ENCODE measurements around the gene SLC22A17.
"Not testable (repeated sequence)": the region's sequence is repeated elsewhere in the genome, so short reads cannot be mapped to it uniquely, and the experiment has no call there.

SLC22A17 gene

DNA sequence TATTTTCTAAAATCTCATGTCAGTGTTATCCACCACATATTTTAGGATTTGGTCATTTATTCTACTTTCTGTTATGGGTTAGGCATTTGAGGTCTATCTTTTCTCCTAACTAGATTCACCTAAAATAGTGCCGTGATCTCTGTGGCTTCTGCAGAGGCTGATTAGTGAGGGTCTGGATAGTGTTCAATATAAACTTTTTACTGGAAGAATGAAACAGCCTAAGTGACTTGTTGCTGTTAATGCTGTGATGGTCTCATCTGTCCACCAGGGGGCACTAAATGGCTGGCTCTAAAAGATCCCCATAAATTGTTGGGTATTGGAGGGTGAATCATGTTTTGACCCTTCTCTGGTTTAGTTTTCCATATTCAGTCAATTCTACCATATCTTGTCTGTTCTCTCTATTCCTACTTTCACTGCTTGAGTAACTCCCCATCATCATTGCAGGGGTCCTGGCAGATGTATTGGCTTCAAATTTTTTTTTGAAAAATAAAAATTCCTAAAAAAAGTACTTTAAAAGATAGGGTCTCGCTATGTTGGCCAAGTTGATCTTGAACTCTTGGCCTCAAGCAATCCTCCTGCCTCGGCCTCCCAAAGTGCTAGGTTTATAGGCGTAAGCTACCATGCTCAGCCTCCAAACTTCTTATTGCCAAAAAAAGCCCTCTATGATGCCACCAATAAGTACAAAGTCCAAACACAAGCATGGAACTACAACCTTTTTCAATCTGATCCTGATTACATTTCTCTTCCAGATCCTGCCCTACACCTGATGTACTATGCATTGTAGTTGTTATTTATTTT, 24.5 kb downstream of the SLC22A17 start:
- peak; percentile 76 for DNase-seq

DNA sequence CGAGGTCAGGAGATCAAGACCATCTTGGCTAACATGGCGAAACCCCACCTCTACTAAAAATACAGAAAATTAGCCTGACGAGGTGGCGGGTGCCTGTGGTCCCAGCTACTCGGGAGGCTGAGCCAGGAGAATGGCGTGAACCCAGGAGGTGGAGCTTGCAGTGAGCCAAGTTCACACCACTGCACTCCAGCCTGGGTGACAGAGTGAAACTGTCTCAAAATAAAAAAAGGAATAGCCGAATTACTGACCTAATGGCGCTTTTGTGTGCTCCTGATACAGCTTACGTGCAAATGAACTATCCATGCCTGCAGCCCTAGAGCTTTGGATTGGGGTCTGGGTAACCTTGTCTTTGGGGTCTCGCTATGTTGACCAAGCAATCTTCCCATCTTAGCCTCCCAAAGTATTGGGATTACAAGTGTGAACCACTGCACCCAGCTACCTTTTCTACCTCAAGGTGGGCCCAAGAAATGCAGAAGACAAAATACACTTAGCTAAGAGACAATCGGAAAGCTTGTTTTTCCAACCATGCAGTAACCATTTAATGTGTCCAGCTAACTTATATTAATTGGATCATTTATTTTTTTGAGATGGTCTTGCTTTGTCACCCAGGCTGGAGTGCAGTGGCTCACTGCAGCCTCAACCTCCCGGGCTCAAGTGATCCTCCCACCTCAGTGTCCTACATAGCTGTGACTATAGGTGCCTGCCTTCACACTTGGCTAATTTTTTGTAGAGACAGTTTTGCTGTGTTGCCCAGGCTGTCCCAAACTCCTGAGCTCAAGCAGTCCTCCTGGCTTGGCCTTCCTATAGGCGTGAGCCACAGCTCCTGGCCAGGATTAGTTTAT, 26.0 kb downstream of the SLC22A17 start:
- DNase-seq = no peak

GRCh38 chr14:23325746-23326145, 26.9 kb downstream of the SLC22A17 start:
- not testable (repeated sequence) for DNase-seq

DNA sequence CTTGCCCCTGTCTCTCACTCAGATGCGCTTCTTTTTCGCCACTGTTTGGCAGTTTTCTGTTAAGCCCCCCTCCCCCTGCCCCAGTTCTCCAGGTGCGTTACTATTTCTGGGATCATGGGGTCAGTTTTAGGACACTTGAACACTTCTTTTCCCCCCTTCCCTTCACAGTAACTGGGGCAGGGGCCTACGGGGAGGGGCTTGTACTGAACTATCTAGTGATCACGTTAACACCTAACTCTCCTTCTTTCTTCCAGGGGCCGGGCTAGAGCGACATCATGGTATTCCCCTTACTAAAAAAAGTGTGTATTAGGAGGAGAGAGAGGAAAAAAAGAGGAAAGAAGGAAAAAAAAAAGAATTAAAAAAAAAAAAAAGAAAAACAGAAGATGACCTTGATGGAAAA, 27.7 kb downstream of the SLC22A17 start:
- DNase-seq = no peak

- DNase-seq = no peak
These were observed 28.2 kb downstream of the SLC22A17 start for GRCh38 chr14:23324455-23324846.

- no peak for DNase-seq
These were observed 28.7 kb downstream of the SLC22A17 start for GRCh38 chr14:23323838-23324454.

DNA sequence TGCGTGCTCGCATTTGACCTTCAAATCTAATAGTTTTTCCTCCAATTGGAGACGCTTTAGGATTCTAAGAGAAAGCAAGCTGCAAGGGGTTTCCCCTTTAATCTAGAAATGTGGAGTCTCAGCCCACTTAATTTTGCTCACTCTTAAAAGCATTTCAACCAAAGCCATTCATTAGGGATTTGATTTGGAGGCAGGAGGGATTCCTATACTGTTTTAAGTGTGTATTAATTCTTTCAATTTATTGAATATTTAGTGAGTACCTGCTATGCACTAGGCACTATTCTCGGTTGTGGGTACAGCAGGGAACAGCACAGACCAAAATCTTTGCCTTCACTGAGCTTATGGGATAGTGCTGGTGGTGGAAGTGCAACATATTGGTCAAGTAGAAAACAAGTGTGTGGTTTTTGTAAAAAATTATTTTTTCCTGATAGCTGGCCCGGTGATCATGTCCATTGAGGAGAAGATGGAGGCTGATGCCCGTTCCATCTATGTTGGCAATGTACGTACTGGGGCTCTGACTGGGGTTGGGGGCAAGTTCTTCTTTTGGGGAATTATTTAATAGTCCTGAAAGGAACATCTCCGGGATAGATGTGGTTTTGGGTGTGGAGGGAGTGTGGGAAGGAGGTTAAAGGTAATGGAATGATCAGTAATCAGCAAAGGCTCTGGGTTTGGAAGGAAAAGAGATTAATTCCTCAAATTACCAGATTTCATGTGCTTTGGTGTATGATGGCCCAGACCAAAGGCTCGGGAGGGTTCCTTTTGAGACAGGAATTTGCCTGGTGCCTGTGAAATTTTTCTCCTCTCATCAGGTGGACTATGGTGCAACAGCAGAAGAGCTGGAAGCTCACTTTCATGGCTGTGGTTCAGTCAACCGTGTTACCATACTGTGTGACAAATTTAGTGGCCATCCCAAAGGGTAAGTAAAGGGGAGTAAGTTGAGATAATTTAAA, 29.8 kb downstream of the SLC22A17 start:
- DNase-seq = no peak

- peak; percentile 36 for DNase-seq
These were observed 30.8 kb downstream of the SLC22A17 start for GRCh38 chr14:23321572-23322547.

DNA sequence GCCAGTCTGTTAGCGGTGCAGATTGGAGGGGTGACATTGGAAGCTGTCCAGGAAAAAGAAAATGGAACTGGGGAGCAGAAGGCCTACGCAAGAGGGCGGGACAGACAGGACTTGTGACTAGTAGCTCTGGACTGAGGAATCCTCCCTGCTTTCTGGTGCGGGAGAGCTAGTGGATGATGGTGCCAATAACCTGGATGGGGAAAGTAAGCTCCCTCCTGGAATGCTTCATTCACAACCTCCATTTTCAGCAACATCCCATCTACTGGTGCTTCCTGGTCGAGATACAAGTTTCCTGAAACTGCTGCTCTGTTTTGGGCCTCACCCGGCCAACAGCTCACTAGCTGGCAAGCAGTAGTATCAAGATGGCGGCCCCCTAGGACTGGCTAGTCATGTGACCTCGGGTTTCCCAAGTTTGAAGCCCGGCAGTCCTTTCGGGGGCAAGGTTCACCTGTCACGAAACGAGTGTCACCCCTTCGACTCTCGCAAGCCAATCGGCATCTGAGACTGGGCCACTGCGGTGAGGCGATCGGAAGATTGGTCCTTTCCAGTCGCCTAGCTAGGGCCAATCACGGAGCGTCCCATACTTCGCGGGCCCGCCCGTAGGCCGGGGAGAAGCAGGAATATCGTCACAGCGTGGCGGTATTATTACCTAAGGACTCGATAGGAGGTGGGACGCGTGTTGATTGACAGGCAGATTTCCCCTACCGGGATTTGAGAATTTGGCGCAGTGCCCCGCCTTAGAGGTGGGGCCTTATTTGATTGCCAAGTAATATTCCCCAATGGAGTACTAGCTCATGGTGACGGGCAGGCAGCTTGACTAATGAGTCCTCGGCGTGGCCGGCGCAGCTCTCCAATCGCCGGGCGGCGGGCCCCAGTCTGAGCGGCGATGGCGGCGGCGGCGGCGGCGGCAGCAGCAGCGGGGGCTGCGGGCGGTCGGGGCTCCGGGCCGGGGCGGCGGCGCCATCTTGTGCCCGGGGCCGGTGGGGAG, 31.8 kb downstream of the SLC22A17 start, which contains the start of gene PABPN1:
PABPN1 (plus strand) TSS at position 874 of the 988 bp plus-strand sequence; CDS start at position 887, 13 bp downstream.
- DNase-seq = peak; percentile 100

DNA sequence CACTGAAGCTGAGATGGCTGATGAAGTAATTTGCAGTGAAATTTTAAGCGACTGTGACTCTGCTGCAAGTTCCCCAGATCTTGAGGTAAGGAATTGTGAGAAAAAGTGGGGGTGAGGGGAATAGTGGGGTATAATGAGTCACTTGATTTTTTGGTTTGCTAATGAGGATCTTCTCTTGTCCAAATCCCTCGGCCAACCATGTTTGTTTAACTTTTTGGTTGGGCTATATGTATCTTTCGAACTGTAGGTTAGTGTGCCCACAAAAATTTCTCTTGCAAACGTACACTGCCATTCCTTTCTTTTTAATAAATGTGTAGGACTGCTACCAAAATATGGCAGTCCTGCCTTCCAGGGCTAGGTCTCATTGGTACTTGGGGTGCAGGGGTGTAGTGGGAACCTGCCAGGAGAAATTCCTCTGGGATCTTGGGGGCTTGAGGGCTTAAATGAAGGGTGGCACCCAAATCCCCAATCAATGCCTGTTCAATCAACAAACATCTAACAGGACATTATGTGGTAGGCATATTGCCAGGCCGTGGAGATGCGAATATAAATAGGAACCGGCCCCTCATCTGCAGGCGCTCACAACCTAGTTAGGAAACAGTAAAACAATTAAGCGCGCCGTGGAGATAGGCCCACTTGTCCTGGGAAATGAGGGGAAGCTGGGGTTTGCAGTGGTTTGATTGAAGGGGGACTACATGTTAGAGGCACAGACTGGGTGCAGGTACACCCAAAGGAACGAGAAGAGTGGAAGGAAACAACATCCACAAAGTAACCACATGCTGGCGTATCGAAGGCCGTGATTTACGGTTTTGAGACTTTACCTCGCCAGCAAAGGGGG, 32.7 kb downstream of the SLC22A17 start:
- DNase-seq = no peak

- DNase-seq = no peak
These were observed 36.4 kb downstream of the SLC22A17 start for GRCh38 chr14:23316300-23316699.

DNA sequence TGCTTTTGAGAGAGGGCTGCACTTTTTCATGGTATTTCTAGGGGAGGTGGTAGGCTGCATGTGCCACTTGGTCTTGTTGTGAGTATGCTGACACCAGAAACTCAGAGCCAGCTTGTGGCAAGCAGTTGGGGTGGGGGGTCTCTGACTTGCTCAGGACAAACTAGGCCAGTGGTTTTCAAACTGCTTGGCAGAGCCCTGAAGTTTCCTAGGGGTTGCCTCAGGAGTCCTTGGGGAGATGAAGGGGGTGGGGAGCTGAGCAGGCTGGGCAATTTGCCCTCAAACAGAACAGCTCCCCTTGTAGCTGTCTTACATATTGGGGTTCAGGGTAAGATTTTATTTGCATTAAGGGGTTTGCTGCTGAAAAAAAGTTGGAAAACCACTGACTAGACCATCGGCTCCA, 42.1 kb downstream of the SLC22A17 start:
- DNase-seq = no peak

GRCh38 chr14:23308721-23309445, 43.8 kb downstream of the SLC22A17 start:
- DNase-seq = no peak

DNA sequence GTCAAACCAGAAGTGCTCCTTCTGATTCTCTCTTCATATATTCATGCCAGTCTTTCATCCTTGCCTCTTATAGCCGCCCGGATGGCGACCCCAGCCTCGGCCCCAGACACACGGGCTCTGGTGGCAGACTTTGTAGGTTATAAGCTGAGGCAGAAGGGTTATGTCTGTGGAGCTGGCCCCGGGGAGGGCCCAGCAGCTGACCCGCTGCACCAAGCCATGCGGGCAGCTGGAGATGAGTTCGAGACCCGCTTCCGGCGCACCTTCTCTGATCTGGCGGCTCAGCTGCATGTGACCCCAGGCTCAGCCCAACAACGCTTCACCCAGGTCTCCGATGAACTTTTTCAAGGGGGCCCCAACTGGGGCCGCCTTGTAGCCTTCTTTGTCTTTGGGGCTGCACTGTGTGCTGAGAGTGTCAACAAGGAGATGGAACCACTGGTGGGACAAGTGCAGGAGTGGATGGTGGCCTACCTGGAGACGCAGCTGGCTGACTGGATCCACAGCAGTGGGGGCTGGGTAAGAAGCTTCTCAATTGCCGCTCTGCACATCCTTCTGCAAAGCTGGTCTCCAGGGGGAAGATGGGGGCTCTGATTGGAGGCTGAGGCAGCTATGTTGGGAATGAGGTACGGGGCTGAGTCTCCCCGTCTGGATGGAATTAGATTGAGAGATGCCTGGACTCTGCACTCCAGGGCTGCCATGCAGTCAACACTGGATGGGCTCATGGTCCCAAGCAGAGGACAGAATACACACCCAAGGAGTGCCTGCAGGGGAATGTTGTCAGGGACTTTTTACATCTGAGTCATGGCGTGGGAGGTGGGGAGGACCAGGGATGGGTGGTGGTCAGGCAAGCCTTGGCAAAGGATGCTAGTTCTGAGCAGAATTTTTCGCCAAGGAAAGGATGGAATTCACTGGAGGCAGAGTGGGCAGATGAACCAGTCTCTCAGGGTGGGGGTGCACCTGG, 44.7 kb downstream of the SLC22A17 start:
- DNase-seq = no peak

GRCh38 chr14:23307146-23307530, 45.5 kb downstream of the SLC22A17 start:
- DNase-seq = no peak

GRCh38 chr14:23306412-23307145, 46.1 kb downstream of the SLC22A17 start, which contains the start of gene BCL2L2:
TSS of gene BCL2L2 (plus strand) at chr14:23306833. CDS start at chr14:23307768, 935 bp downstream.
- DNase-seq = no peak
